ENCODE measurements around the gene RNASE4. TPM values are rescaled to one million over a fixed set of nuclear protein-coding genes. Genes with fewer than 3 reads are reported as not detected.

RNASE4 gene
- total and polyA plus RNA-seq, 2 experiments from 2014 or later: 0.29 to 2.0 TPM

- H3K4me3 ChIP-seq: peak overlapping the region; percentile 92
- no peak overlapping the region for H3K27ac ChIP-seq (ENCODE audit: low read depth)
- Mint-ChIP-seq H3K4me1 (peaks cover 15% of the 10 kb centered on the region), H3K9me3 (no peaks in the 10 kb centered on the region), H3K27ac (no peak overlapping the region), H3K4me3 (no peak overlapping the region), H3K27me3 (ENCODE audit: insufficient read depth, low read depth, poor library complexity) (peaks cover 13% of the 10 kb centered on the region), H3K36me3 (ENCODE audit: low read depth) (no peaks in the 10 kb centered on the region)
- no peak for ATAC-seq
- H3K79me2 ChIP-seq (replicated peaks; ENCODE audit: insufficient read depth): no peaks in the 10 kb centered on the region
- H3K4me2 ChIP-seq: peak overlapping the region; percentile 80
- H4K20me1 ChIP-seq (replicated peaks; ENCODE audit: insufficient read depth): no peaks in the 10 kb centered on the region
- no peaks in the 10 kb centered on the region for H3K27me3 ChIP-seq (ENCODE audit: insufficient read depth)
- peaks cover 3% of the 10 kb centered on the region; the same call in 1 of the 2 replicates for H3F3A ChIP-seq (replicated peaks; ENCODE audit: low read depth)
- peak; percentile 50 for DNase-seq (ENCODE audit: low spot score)
- H3K4me1 ChIP-seq (ENCODE audit: insufficient read depth): peaks cover 12% of the 10 kb centered on the region
- no peaks in the 10 kb centered on the region for H3K9me2 ChIP-seq (ENCODE audit: insufficient read depth)
- TF ChIP-seq ZNF114 (CRISPR knock-in tag; IDR thresholded peaks at IDR 0.05) (no peak), ETS1 (IDR thresholded peaks at IDR 0.05) (no peak), NANOG (IDR thresholded peaks at IDR 0.05; ENCODE audit: borderline replicate concordance) (no peak), REST (IDR thresholded peaks at IDR 0.05; ENCODE audit: unreplicated experiment) (no peak), EZH2phosphoT487 (IDR thresholded peaks at IDR 0.05; ENCODE audit: unreplicated experiment) (no peak), CTCF (conservative IDR thresholded peaks at IDR 0.05; ENCODE audit: low read depth in 2 of 2) (no peak), ZNF462 (CRISPR knock-in tag; IDR thresholded peaks at IDR 0.05) (no peak), POLR2AphosphoS5 (IDR thresholded peaks at IDR 0.05; ENCODE audit: low read depth) (no peak), JUNB (IDR thresholded peaks at IDR 0.05; ENCODE audit: unreplicated experiment) (no peak), EZH2 (IDR thresholded peaks at IDR 0.05; ENCODE audit: low read depth, unreplicated experiment) (no peak), STAT1 (IDR thresholded peaks at IDR 0.05; ENCODE audit: unreplicated experiment) (no peak), ZNF331 (CRISPR knock-in tag; IDR thresholded peaks at IDR 0.05; ENCODE audit: low read depth) (no peak), CREB1 (CRISPR knock-in tag; IDR thresholded peaks at IDR 0.05; ENCODE audit: low read depth) (no peak)
- H3K36me3 ChIP-seq (ENCODE audit: insufficient read depth): no peaks in the 10 kb centered on the region
- no peak overlapping the region for H2AFZ ChIP-seq
These were observed 4.5 kb upstream of the RNASE4 start for GRCh38 chr14:20679907-20680306.
